Neural cell (in vitro differentiated cells): Measurements from ENCODE around the gene CHERP. TPM values are rescaled to one million over a fixed set of nuclear protein-coding genes. Genes with fewer than 3 reads are reported as not detected.

Experiments used
- H2AFZ ChIP-seq: fragments of 200-600, 300-800 bp; sonication (generic), shearing (Covaris generic); 2 replicates; pipeline ENCODE4 v1.6.0; 2014; ENCODE audit warnings: low read depth, mild to moderate bottlenecking, antibody characterized with exemption, low read length, moderate library complexity
- H3F3A ChIP-seq: fragments of 200-600 bp; shearing (Covaris generic); 2 replicates; pipeline ENCODE4 v1.6.1; 2016; ENCODE audit warnings: mild to moderate bottlenecking, moderate library complexity, mixed read lengths, antibody characterized with exemption, low read length; ENCODE audit not compliant: insufficient read depth, poor library complexity, severe bottlenecking
- H3K27ac ChIP-seq: fragments of 200-600, 300-800 bp; sonication (generic), shearing (Covaris generic); 2 replicates; pipeline ENCODE4 v1.5.1; 2014; ENCODE audit warnings: mild to moderate bottlenecking, low read length, moderate library complexity
- H3K27me3 ChIP-seq: fragments of 300-800, 200-600 bp; sonication (generic), shearing (Covaris generic); 2 replicates; pipeline ENCODE4 v1.6.0; 2014; ENCODE audit warnings: mild to moderate bottlenecking, low read depth, low read length, moderate library complexity; ENCODE audit not compliant: insufficient read depth
- H3K36me3 ChIP-seq: fragments of 300-800, 200-600 bp; sonication (generic), shearing (Covaris generic); 2 replicates; pipeline ENCODE4 v1.5.1; 2014; ENCODE audit warnings: mild to moderate bottlenecking, antibody characterized with exemption, low read length, moderate library complexity; ENCODE audit not compliant: insufficient read depth
- H3K4me2 ChIP-seq: fragments of 300-800, 200-600 bp; sonication (generic), shearing (Covaris generic); 2 replicates; pipeline ENCODE4 v1.6.0; 2014; ENCODE audit warnings: mild to moderate bottlenecking, low read length
- H3K4me3 ChIP-seq: fragments of 300-800, 200-600 bp; sonication (generic), shearing (Covaris generic); 2 replicates; pipeline ENCODE4 v1.5.1; 2014; ENCODE audit warnings: mild to moderate bottlenecking, low read length, moderate library complexity
- H3K79me2 ChIP-seq: fragments of 200-600 bp; shearing (Covaris generic); replicated peaks from 2 replicates; pipeline ENCODE4 v1.6.0; 2014; ENCODE audit warnings: mild to moderate bottlenecking, low read length, moderate library complexity; ENCODE audit not compliant: insufficient read depth
- H3K9ac ChIP-seq: fragments of 300-800, 200-600 bp; sonication (generic), shearing (Covaris generic); 2 replicates; pipeline ENCODE4 v1.6.1; 2016; ENCODE audit warnings: mild to moderate bottlenecking, low read length, mixed read lengths
- H3K9me2 ChIP-seq: fragments of 200-600 bp; shearing (Covaris generic); 2 replicates; pipeline ENCODE4 v1.6.1; 2016; ENCODE audit warnings: mild to moderate bottlenecking, low read length, mixed read lengths; ENCODE audit not compliant: insufficient read depth
- H3K9me3 ChIP-seq: fragments of 200-600, 300-800 bp; sonication (generic), shearing (Covaris generic); 2 replicates; pipeline ENCODE4 v1.6.1; 2016; ENCODE audit warnings: mild to moderate bottlenecking, mixed run types, low read length, moderate library complexity, mixed read lengths
- H4K20me1 ChIP-seq: fragments of 200-600 bp; shearing (Covaris generic); 2 replicates; pipeline ENCODE4 v1.6.1; 2016; ENCODE audit warnings: mild to moderate bottlenecking, mixed run types; ENCODE audit not compliant: insufficient read depth
- EP300 ChIP-seq: fragments of 450-650 bp; conservative IDR thresholded peaks from 2 replicates; pipeline ENCODE4 v1.6.1; 2014; ENCODE audit warnings: antibody characterized with exemption, mild to moderate bottlenecking, moderate library complexity; ENCODE audit not compliant: poor library complexity, severe bottlenecking
- EZH2 ChIP-seq: fragments of 200-600, 300-800 bp; shearing (Covaris generic), sonication (generic); IDR thresholded peaks from 2 replicates; pipeline ENCODE4 v1.6.1; 2014; ENCODE audit warnings: antibody characterized with exemption, low read length, borderline replicate concordance, mild to moderate bottlenecking; ENCODE audit not compliant: insufficient read depth, poor library complexity, severe bottlenecking
- MXI1 ChIP-seq: fragments of 450-650 bp; conservative IDR thresholded peaks from 2 replicates; pipeline ENCODE4 v1.6.1; 2014; ENCODE audit warnings: antibody characterized with exemption, mild to moderate bottlenecking; ENCODE audit not compliant: poor library complexity, severe bottlenecking
- POLR2AphosphoS5 ChIP-seq: IDR thresholded peaks from 2 replicates; pipeline ENCODE4 v1.6.1; 2012
- RAD21 ChIP-seq: fragments of 450-650 bp; conservative IDR thresholded peaks from 2 replicates; pipeline ENCODE4 v1.6.1; 2014; ENCODE audit warnings: antibody characterized with exemption, mild to moderate bottlenecking, moderate library complexity
- SMC3 ChIP-seq: fragments of 450-650 bp; conservative IDR thresholded peaks from 2 replicates; pipeline ENCODE4 v1.6.1; 2014; ENCODE audit warnings: antibody characterized with exemption, mild to moderate bottlenecking, moderate library complexity; ENCODE audit not compliant: poor library complexity
- TAF1 ChIP-seq: IDR thresholded peaks from 2 replicates; pipeline ENCODE4 v1.6.1; 2012; ENCODE audit warnings: low read depth
- polyA plus RNA-seq: library from polyadenylated mRNA; depleted of rRNA; stranded (reverse); fragments of >200 nt; gene quantifications from 2 replicates; pipeline ENCODE4 v1.2.3, GENCODE V29; 2014
- TF ChIP-seq, protein P1 (sequence below): fragments of 450-650 bp; IDR thresholded peaks from 2 replicates; pipeline ENCODE4 v1.5.1; 2014; ENCODE audit warnings: antibody characterized with exemption, mild to moderate bottlenecking, moderate library complexity; ENCODE audit not compliant: poor library complexity, severe bottlenecking
- TF ChIP-seq, protein P2 (sequence below): IDR thresholded peaks from 2 replicates; pipeline ENCODE4 v1.6.1; 2012; ENCODE audit warnings: borderline replicate concordance

Gene CHERP
- polyA plus RNA-seq, 1 donor from 2014 or later: 5.4 TPM

DNA sequence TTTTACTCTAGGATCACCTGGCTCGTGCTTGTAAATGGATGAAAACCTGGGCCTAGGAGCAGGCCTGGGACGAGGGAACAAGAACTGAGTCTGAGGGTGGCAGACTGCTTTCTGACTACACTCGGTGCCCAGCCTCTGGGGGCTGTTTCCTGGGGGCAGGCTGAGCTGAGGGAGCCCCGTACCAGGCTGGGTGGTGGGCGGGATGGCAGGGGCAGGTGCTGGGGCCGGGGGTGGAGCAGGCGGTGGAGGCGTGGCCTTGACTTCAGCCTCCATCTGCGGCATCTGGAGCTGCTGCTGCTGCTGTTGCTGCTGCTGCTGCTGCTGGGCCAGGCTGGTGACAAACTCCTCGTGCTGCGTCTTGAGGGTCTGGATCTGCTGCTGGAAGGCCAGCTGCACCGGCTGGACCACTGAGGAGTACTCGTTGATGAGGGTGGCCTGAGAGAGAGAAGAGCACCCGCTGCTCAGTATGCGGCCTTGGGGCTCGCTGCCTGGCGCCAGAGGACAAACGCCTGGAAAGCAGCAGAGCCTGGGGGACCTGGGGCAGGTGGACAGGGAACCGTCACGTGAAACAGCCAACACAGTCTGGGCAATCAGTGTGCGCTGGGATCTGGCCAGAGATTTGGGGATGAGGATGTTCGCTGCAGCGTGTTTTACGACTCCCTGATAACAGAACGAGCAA is 12.6 kb downstream of the CHERP start:
- Histone ChIP-seq H3K9ac (no peak overlapping the region), H3K4me3 (no peak overlapping the region), H3K79me2 (no peaks in the 10 kb centered on the region), H2AFZ (no peak overlapping the region), H3K36me3 (no peaks in the 10 kb centered on the region), H3K9me2 (no peaks in the 10 kb centered on the region), H4K20me1 (no peaks in the 10 kb centered on the region), H3K27me3 (no peaks in the 10 kb centered on the region), H3K4me2 (no peak overlapping the region), H3K9me3 (no peaks in the 10 kb centered on the region), H3F3A (no peaks in the 10 kb centered on the region), H3K27ac (no peak overlapping the region)
- TF ChIP-seq MXI1 (no peak), RAD21 (no peak), POLR2AphosphoS5 (no peak), EP300 (no peak), TAF1 (no peak), EZH2 (no peak), SMC3 (no peak)
- TF ChIP-seq, protein P1, sequence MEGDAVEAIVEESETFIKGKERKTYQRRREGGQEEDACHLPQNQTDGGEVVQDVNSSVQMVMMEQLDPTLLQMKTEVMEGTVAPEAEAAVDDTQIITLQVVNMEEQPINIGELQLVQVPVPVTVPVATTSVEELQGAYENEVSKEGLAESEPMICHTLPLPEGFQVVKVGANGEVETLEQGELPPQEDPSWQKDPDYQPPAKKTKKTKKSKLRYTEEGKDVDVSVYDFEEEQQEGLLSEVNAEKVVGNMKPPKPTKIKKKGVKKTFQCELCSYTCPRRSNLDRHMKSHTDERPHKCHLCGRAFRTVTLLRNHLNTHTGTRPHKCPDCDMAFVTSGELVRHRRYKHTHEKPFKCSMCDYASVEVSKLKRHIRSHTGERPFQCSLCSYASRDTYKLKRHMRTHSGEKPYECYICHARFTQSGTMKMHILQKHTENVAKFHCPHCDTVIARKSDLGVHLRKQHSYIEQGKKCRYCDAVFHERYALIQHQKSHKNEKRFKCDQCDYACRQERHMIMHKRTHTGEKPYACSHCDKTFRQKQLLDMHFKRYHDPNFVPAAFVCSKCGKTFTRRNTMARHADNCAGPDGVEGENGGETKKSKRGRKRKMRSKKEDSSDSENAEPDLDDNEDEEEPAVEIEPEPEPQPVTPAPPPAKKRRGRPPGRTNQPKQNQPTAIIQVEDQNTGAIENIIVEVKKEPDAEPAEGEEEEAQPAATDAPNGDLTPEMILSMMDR: no peak
- TF ChIP-seq, protein P2, sequence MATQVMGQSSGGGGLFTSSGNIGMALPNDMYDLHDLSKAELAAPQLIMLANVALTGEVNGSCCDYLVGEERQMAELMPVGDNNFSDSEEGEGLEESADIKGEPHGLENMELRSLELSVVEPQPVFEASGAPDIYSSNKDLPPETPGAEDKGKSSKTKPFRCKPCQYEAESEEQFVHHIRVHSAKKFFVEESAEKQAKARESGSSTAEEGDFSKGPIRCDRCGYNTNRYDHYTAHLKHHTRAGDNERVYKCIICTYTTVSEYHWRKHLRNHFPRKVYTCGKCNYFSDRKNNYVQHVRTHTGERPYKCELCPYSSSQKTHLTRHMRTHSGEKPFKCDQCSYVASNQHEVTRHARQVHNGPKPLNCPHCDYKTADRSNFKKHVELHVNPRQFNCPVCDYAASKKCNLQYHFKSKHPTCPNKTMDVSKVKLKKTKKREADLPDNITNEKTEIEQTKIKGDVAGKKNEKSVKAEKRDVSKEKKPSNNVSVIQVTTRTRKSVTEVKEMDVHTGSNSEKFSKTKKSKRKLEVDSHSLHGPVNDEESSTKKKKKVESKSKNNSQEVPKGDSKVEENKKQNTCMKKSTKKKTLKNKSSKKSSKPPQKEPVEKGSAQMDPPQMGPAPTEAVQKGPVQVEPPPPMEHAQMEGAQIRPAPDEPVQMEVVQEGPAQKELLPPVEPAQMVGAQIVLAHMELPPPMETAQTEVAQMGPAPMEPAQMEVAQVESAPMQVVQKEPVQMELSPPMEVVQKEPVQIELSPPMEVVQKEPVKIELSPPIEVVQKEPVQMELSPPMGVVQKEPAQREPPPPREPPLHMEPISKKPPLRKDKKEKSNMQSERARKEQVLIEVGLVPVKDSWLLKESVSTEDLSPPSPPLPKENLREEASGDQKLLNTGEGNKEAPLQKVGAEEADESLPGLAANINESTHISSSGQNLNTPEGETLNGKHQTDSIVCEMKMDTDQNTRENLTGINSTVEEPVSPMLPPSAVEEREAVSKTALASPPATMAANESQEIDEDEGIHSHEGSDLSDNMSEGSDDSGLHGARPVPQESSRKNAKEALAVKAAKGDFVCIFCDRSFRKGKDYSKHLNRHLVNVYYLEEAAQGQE: no peak

DNA sequence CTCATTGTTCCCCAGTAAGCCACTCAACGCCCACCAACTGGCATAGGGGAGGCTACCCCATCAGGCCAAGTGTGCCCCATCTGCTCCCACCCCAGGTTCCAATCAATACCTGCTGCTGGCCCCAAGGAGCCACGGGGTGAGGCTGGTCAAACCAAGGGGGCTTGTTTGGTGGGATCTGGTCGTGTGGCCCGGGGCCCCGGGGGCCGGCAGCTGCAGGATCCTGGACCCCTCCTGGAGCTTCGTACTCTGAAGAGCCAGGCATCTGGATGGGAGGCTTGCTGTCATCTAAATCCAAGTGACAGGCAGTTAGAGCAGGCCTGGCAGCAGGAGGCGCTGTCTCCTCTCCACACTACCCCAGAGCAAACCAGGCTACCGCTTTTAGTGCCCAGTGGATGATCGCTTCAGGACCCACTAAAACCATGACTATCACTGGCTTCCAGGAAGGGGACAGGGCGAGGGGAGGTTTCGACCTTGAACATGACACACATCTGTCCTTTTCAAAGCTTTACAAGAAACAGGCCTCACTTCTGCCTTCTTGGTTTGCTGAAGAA is 14.2 kb downstream of the CHERP start:
- H3K9me2 ChIP-seq: no peaks in the 10 kb centered on the region
- no peaks in the 10 kb centered on the region for H3F3A ChIP-seq
- no peak overlapping the region for H3K4me2 ChIP-seq
- no peaks in the 10 kb centered on the region for H4K20me1 ChIP-seq
- TF ChIP-seq POLR2AphosphoS5: no peak
- TF ChIP-seq EZH2: no peak
- TF ChIP-seq, protein P1: peak; percentile 34
- no peak for TF ChIP-seq MXI1
- TF ChIP-seq RAD21: no peak
- TF ChIP-seq SMC3: no peak
- H3K79me2 ChIP-seq: no peaks in the 10 kb centered on the region
- no peak overlapping the region for H3K9ac ChIP-seq
- H3K36me3 ChIP-seq: no peaks in the 10 kb centered on the region
- H3K27ac ChIP-seq: no peak overlapping the region
- no peaks in the 10 kb centered on the region for H3K27me3 ChIP-seq
- H2AFZ ChIP-seq: no peak overlapping the region
- no peaks in the 10 kb centered on the region for H3K9me3 ChIP-seq
- H3K4me3 ChIP-seq: no peak overlapping the region
